Measurements from ENCODE around the gene UCKL1.
"Not testable (repeated sequence)": the region's sequence is repeated elsewhere in the genome, so short reads cannot be mapped to it uniquely, and the experiment has no call there.

DNA sequence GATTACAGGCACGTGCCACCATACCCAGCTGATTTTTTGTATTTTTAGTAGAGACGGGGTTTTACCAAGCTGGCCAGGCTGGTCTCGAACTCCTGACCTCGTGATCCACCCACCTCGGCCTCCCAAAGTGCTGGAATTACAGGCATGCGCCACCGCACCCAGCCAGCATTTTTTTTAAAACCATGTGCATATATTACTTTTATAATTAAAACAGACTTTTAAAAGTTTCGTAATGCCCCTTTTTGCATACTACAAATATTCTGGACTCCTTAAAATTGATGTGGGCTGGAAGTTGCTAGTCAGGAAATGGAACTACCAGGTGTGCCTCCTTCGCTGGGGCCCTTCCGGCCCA lies 15.7 kb upstream of the UCKL1 start:
- TF ChIP-seq, protein P1, sequence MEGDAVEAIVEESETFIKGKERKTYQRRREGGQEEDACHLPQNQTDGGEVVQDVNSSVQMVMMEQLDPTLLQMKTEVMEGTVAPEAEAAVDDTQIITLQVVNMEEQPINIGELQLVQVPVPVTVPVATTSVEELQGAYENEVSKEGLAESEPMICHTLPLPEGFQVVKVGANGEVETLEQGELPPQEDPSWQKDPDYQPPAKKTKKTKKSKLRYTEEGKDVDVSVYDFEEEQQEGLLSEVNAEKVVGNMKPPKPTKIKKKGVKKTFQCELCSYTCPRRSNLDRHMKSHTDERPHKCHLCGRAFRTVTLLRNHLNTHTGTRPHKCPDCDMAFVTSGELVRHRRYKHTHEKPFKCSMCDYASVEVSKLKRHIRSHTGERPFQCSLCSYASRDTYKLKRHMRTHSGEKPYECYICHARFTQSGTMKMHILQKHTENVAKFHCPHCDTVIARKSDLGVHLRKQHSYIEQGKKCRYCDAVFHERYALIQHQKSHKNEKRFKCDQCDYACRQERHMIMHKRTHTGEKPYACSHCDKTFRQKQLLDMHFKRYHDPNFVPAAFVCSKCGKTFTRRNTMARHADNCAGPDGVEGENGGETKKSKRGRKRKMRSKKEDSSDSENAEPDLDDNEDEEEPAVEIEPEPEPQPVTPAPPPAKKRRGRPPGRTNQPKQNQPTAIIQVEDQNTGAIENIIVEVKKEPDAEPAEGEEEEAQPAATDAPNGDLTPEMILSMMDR (IDR thresholded peaks at IDR 0.05) = not testable (repeated sequence)
- TF ChIP-seq POLR2AphosphoS5 (IDR thresholded peaks at IDR 0.05) = not testable (repeated sequence)
